ENCODE results near the gene TAP1. TPM values are rescaled to one million over a fixed set of nuclear protein-coding genes. Genes with fewer than 3 reads are reported as not detected.

TAP1 gene
- total RNA-seq, 3 donors from 2014 or later = 69.5 to 131 (median 91.3) TPM

DNA sequence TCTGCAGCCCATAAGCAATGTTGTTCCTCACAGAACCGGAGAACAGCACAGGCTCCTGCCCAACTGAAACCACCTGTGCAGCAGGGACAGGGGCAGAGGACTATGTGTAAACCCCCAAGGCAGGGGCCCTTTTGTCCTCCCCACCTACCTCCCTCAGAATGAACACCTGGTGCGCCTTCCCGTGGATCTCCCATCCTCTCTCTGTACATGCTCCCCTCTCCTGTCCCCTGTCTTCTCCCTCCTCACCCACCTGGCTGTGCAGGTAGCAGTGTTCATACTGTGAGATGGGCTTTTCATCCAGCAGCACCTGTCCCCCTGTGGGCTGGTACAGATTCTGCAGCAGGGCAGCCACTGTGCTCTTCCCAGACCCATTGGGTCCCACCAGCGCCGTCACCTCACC lies 23.5 kb downstream of the TAP1 start:
- ATAC-seq = no peak

DNA sequence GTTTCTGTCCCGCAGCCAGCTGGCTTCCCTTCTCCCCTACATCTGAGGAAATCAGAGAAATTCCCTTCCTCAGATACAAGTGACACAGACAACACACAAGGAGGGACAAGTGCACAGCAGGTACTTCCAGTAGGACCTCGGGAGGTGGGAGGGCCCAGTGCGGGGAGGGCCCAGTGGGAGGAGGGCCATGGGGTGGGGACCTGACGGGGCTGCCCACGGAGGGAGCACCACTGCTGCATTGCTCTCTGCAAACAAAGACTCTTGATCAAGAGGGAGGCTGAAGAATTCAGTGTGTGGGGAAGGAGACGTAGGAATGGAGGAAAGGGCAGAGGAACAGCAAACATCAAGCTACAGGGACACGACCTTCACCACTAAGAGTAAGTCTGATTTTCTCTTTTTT lies 24.0 kb downstream of the TAP1 start:
- H3K9me3 ChIP-seq = no peaks in the 10 kb centered on the region
- H3K36me3 ChIP-seq (ENCODE audit: low read depth) = no peaks in the 10 kb centered on the region
- no peaks in the 10 kb centered on the region for H3K4me1 ChIP-seq (ENCODE audit: low read depth)
- intact Hi-C loops (cut with DNase I, micrococcal nuclease) = loop anchor here in 1 of 2 donors (5.0 kb wide), 1 partner anchor 38 kb away; no protein-coding TSS in a partner anchor
- no peak overlapping the region for H3K4me3 ChIP-seq
- TF ChIP-seq, protein P1, sequence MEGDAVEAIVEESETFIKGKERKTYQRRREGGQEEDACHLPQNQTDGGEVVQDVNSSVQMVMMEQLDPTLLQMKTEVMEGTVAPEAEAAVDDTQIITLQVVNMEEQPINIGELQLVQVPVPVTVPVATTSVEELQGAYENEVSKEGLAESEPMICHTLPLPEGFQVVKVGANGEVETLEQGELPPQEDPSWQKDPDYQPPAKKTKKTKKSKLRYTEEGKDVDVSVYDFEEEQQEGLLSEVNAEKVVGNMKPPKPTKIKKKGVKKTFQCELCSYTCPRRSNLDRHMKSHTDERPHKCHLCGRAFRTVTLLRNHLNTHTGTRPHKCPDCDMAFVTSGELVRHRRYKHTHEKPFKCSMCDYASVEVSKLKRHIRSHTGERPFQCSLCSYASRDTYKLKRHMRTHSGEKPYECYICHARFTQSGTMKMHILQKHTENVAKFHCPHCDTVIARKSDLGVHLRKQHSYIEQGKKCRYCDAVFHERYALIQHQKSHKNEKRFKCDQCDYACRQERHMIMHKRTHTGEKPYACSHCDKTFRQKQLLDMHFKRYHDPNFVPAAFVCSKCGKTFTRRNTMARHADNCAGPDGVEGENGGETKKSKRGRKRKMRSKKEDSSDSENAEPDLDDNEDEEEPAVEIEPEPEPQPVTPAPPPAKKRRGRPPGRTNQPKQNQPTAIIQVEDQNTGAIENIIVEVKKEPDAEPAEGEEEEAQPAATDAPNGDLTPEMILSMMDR (IDR thresholded peaks at IDR 0.05) = no peak
- ATAC-seq (no peak), DNase-seq (no peak)

More for the DNA sequence above, 23.5 kb downstream of the TAP1 start:
- intact Hi-C loops (cut with DNase I, micrococcal nuclease) = no loop called here
- Histone ChIP-seq H3K4me3 (no peak overlapping the region), H3K36me3 (ENCODE audit: low read depth) (no peaks in the 10 kb centered on the region), H3K9me3 (no peaks in the 10 kb centered on the region), H3K4me1 (ENCODE audit: low read depth) (no peaks in the 10 kb centered on the region)
- no peak for DNase-seq
- TF ChIP-seq, protein P1 (IDR thresholded peaks at IDR 0.05) = no peak

DNA sequence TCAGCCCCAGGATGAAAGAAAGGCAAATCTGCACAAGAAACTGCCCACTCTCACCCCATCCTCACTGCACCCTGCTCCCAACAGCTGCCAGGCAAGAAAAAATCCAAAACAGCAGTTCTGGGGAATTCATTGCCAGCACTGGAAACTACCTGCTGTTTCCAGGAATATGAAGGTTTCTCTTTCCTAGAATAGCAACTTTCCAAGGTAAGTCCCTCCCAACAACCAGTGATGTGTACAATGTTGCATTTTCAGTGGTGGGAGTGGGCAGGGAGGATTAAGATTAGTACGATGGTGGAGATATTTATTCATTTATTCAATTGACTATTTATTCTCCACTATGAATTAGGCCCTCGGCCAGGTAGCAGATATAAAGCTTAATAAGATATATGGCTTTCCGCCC lies 26.5 kb downstream of the TAP1 start:
- Histone ChIP-seq H3K4me1 (ENCODE audit: low read depth) (no peaks in the 10 kb centered on the region), H3K36me3 (ENCODE audit: low read depth) (no peaks in the 10 kb centered on the region), H3K9me3 (no peaks in the 10 kb centered on the region), H3K4me3 (no peak overlapping the region)
- no peak for ATAC-seq
- DNase-seq = no peak
- TF ChIP-seq, protein P1 (IDR thresholded peaks at IDR 0.05) = no peak
- intact Hi-C loops (cut with DNase I, micrococcal nuclease) = loop anchor here in 1 of 2 donors (5.0 kb wide), 1 partner anchor 40 kb away; no protein-coding TSS in a partner anchor

DNA sequence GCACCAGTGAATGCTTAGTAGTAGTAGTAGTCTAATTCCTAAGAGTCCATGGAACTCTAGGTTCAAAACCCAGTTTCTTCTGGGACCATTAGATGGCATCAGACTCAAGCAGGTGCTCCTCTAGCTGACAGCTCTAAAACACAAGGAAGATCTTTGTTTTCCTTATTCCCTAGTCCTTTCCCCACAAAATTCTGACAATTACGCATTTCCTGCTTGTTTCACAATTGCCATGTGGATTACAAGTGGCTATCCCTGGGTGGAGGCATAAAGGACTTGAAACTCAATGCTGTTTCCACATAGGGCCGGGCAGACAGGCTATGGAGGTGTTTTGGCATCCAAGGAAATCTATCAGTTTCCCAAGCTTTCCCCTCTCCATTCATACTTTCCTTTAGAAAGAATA lies 27.5 kb downstream of the TAP1 start:
- Histone ChIP-seq H3K9me3 (no peaks in the 10 kb centered on the region), H3K36me3 (ENCODE audit: low read depth) (no peaks in the 10 kb centered on the region), H3K4me1 (ENCODE audit: low read depth) (no peaks in the 10 kb centered on the region), H3K4me3 (no peak overlapping the region)
- ATAC-seq (peak; percentile 80), DNase-seq (no peak)
- TF ChIP-seq, protein P1 (IDR thresholded peaks at IDR 0.05) = no peak
- intact Hi-C loops (cut with DNase I, micrococcal nuclease) = loop anchor here in 1 of 2 donors (5.0 kb wide), 1 partner anchor 41 kb away; no protein-coding TSS in a partner anchor

DNA sequence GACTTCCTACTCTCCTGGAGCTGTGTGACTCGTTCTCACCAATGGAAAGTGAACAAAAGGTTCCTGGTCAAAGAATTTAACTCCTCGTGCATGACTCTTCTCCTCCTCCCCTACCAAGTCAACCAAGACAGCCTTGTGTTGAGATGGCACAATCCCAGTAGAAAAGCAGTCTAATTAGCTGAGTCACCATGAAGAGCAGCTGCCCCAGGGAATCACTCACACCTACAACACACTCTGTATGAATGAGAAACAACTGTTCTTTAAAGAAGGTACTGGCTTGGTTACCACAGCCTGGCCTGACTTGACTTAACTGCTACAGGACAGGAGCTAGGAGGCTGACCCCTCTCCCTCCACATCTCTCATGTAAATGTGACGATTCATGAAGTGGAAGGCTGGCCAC lies 33.8 kb downstream of the TAP1 start:
- no peaks in the 10 kb centered on the region for H3K9me3 ChIP-seq
- DNase-seq (no peak), ATAC-seq (no peak)
- intact Hi-C loops (cut with DNase I, micrococcal nuclease) = no loop called here
- no peak overlapping the region for H3K4me3 ChIP-seq
- no peaks in the 10 kb centered on the region for H3K4me1 ChIP-seq (ENCODE audit: low read depth)
- TF ChIP-seq, protein P1 (IDR thresholded peaks at IDR 0.05) = no peak
- H3K36me3 ChIP-seq (ENCODE audit: low read depth) = no peaks in the 10 kb centered on the region

DNA sequence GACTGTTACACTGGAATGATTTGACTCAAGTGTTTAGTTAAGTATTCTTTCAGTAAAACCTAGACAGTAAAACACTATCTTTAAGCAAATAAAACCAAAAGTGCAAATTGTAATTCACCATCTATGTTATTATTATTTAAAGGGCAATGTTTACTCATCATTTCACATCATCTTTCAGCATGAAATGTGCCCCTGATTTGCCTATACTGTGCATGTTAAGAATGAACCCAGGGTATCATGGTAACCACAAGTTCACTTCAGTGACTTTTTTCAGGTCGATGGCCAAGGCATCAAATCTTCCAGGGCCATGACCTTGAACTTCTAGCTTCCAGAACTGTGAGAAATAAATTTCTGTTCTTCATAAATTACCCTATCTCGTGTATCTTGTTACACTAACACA lies 34.6 kb downstream of the TAP1 start:
- no peaks in the 10 kb centered on the region for H3K9me3 ChIP-seq
- intact Hi-C loops (cut with DNase I, micrococcal nuclease) = no loop called here
- ATAC-seq = no peak
- H3K36me3 ChIP-seq (ENCODE audit: low read depth) = no peaks in the 10 kb centered on the region
- DNase-seq = no peak
- H3K4me3 ChIP-seq = no peak overlapping the region
- H3K4me1 ChIP-seq (ENCODE audit: low read depth) = no peaks in the 10 kb centered on the region
- TF ChIP-seq, protein P1 (IDR thresholded peaks at IDR 0.05) = no peak
